GM21526 (cell line): ENCODE results near the gene SASH3.
A peak's percentile ranks its signal among the peaks of the same experiment; 100 is the strongest.

Source experiments
- ATAC-seq: cut with Tn5 transposase; IDR thresholded peaks from one replicate; pipeline ENCODE4 v1.9.1; 2021; ENCODE audit warnings: moderate library complexity; ENCODE audit not compliant: unreplicated experiment, low FRiP score

SASH3 gene

GRCh38 chrX:129843459-129844306 is 63.9 kb downstream of the SASH3 start, which contains the start of gene ZDHHC9:
ZDHHC9 (minus strand) TSS chrX:129843886; CDS start chrX:129841945, 1,941 bp downstream.
- ATAC-seq: peak; percentile 97
